HCT116 (cell line): ENCODE results near the gene MST1.

ENCODE experiments used
- CTCF ChIP-seq, 3 experiments: fragments of 200-600 bp in 1 of 3; sonication (generic) in 1 of 3; IDR thresholded peaks in 2 of 3; conservative IDR thresholded peaks in 1 of 3; 2 replicates each; pipeline ENCODE4 v1.5.1; 2012 to 2017; ENCODE audit warnings: low read depth in 2 of 3, low read length in 2 of 3, antibody characterized with exemption in 1 of 3, borderline replicate concordance in 1 of 3, control low read depth in 1 of 3, mild to moderate bottlenecking in 1 of 3, mixed read lengths in 1 of 3, mixed run types in 1 of 3, moderate library complexity in 1 of 3; ENCODE audit not compliant: insufficient read depth in 1 of 3
- REST ChIP-seq: IDR thresholded peaks from 2 replicates; pipeline ENCODE4 v1.6.1; 2012; ENCODE audit warnings: low read depth
- YY1 ChIP-seq: IDR thresholded peaks from 2 replicates; pipeline ENCODE4 v1.6.1; 2011; ENCODE audit warnings: low read length, low read depth, moderate library complexity, mild to moderate bottlenecking; ENCODE audit not compliant: insufficient replicate concordance; ENCODE audit errors: extremely low read depth

DNA sequence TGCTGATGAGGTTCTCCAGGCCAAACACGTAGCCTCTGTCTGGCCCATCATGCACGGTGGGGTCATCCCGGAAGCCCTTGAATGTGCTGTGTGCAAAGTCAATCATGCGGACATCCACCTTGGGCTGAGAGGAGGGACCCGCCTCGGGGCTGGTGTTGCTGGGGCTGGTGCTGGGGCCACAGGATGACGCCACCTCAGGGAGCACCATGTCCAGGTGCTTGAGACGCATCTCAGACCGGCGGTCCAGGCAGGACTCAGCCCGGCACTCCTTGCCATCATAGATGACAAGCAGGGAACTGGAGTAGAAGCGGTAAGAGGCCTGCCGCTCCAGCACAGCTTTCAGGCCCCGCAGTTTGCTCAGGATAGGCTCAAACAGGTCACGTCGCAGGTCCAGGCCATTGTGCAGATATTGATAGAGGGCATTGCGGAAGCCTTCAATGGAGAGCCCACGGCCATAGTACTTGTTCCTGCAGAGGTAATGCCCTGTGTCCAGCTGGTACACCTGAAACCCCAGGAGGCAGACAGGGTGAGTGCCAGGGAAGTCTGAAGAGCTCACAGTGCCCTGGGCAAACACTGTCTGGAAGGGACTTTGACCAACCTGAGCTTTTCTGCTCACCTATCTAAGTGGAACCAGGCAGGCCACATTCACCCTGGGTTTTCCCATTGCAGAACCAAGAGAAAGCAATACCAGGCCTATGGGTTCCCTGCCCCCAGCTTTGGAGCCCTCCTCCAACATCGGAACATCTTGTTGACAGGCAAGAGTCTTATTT lies 38.1 kb upstream of the MST1 start:
- no peak for TF ChIP-seq REST
- no peak for TF ChIP-seq CTCF (IDR thresholded peaks at IDR 0.05 in 2 of 3, conservative IDR thresholded peaks at IDR 0.05 in 1 of 3; ENCODE audit: borderline replicate concordance in 1 of 3, insufficient read depth in 1 of 3, low read depth in 2 of 3, low read length in 2 of 3)
- TF ChIP-seq YY1, result no peak
